AG04450 (cell line): ENCODE results near the gene TARDBP. TPM values are rescaled to one million over a fixed set of nuclear protein-coding genes. Genes with fewer than 3 reads are reported as not detected.

Experiments
- CTCF ChIA-PET: fragments of 300-600, 350-600 bp; formaldehyde crosslinking; extraction: SDS; loops from one replicate; lab custom pipeline; 2022; ENCODE audit warnings: antibody characterized with exemption, inconsistent platforms; lab: Charles Lee
- POLR2A ChIA-PET: fragments of 350-600 bp; formaldehyde crosslinking; extraction: SDS; loops from one replicate; lab custom pipeline; 2021; ENCODE audit warnings: antibody characterized with exemption, inconsistent platforms; lab: Yijun Ruan, JAX
- DNase-seq: peaks from one replicate; pipeline ENCODE4 v3.0.0-alpha.2; 2011; ENCODE audit warnings: low read depth, low spot score
- H3K27ac ChIP-seq: one replicate; pipeline ENCODE4 v1.5.1; 2012; ENCODE audit warnings: low read depth, low read length, control low read depth
- H3K27me3 ChIP-seq: one replicate; pipeline ENCODE4 v1.6.0; 2012; ENCODE audit warnings: low read length; ENCODE audit not compliant: control insufficient read depth, insufficient read depth
- H3K4me3 ChIP-seq: 2 replicates; pipeline ENCODE4 v1.5.1; 2011; ENCODE audit warnings: mild to moderate bottlenecking, low read depth, low read length, control low read depth
- H3K9me3 ChIP-seq: 2 replicates; pipeline ENCODE4 v1.5.1; 2012; ENCODE audit warnings: low read length; ENCODE audit not compliant: control insufficient read depth, insufficient read depth
- CTCF ChIP-seq: IDR thresholded peaks from 2 replicates; pipeline ENCODE4 v1.5.1; 2011; ENCODE audit warnings: low read depth, low read length, control low read depth, inconsistent platforms
- polyA plus RNA-seq: library from polyadenylated mRNA; depleted of rRNA; stranded (reverse); fragments of >200 nt; gene quantifications from 2 replicates; pipeline ENCODE4 v1.2.3, GENCODE V29; 2011

Gene TARDBP
- polyA plus RNA-seq, 1 experiment, result 218 TPM

- CTCF ChIA-PET, result interaction anchor here (0.6 to 3.7 kb wide), 2 partner anchors 20 to 21 kb away, joined by 3 to 35 read pairs; no protein-coding TSS in a partner anchor
- no peak for DNase-seq
- H3K9me3 ChIP-seq, result no peaks in the 10 kb centered on the region; the same call in 1 of the 2 replicates
Observed at GRCh38 chr1:11057477-11057876, 45.0 kb downstream of the TARDBP start.

GRCh38 chr1:11058026-11058425 lies 45.6 kb downstream of the TARDBP start:
- no peak for DNase-seq
- ChIA-PET CTCF (interaction anchor here (0.7 to 3.7 kb wide), 2 partner anchors 8 to 20 kb away, joined by 5 to 35 read pairs; no protein-coding TSS in a partner anchor), POLR2A (no interaction called here)
- Histone ChIP-seq H3K9me3 (no peaks in the 10 kb centered on the region; the same call in 1 of the 2 replicates), H3K27me3 (no peaks in the 10 kb centered on the region), H3K27ac (no peak overlapping the region), H3K4me3 (no peak overlapping the region)
- no peak for TF ChIP-seq CTCF

More at GRCh38 chr1:11057477-11057876, 45.0 kb downstream of the TARDBP start:
- Histone ChIP-seq H3K27me3 (no peaks in the 10 kb centered on the region), H3K27ac (no peak overlapping the region), H3K4me3 (no peak overlapping the region)
- TF ChIP-seq CTCF, result no peak
- POLR2A ChIA-PET, result interaction anchor here (0.6 kb wide), 1 partner anchor 9 kb away, joined by 3 read pairs; no protein-coding TSS in a partner anchor

- CTCF ChIA-PET, result interaction anchor here (0.7 to 3.7 kb wide), 2 partner anchors 9 to 21 kb away, joined by 5 to 35 read pairs; no protein-coding TSS in a partner anchor
- Histone ChIP-seq H3K27me3 (no peaks in the 10 kb centered on the region), H3K9me3 (no peaks in the 10 kb centered on the region; the same call in 1 of the 2 replicates), H3K4me3 (peak overlapping the region; percentile 92), H3K27ac (no peak overlapping the region)
- POLR2A ChIA-PET, result no interaction called here
- no peak for TF ChIP-seq CTCF
- DNase-seq, result no peak
Observed at GRCh38 chr1:11058595-11059154, 46.2 kb downstream of the TARDBP start.

GRCh38 chr1:11059155-11059967 lies 46.9 kb downstream of the TARDBP start:
- no peak for DNase-seq
- Histone ChIP-seq H3K27me3 (no peaks in the 10 kb centered on the region), H3K9me3 (no peaks in the 10 kb centered on the region; the same call in 1 of the 2 replicates), H3K4me3 (peak overlapping the region; percentile 92), H3K27ac (no peak overlapping the region)
- 0 out of 2 replicates have a peak, but pooled peaks have one; percentile 3 for TF ChIP-seq CTCF
- ChIA-PET POLR2A (interaction anchor here (0.6 to 1.0 kb wide), 2 partner anchors 22 to 28 kb away, joined by 6 read pairs; no protein-coding TSS in a partner anchor), CTCF (interaction anchor here (0.6 to 5.6 kb wide), 2 partner anchors 22 to 552 kb away, joined by 3 to 75 read pairs; no protein-coding TSS in a partner anchor)
